Lung (tissue), 12 donors: Measurements from ENCODE around the gene TLE4. TPM values are rescaled to one million over a fixed set of nuclear protein-coding genes. Genes with fewer than 3 reads are reported as not detected.

Experiments
- ATAC-seq: fragments of 200-7000 bp; cut with Tn5 transposase; one replicate; pipeline ENCODE4 v1.9.1; 2020; ENCODE audit warnings: moderate number of reproducible peaks; ENCODE audit not compliant: insufficient read depth, low FRiP score
- DNase-seq, 3 donors: peaks; one replicate each; pipeline ENCODE4 v3.0.0-alpha.2; 2013 to 2017
- H3K27ac ChIP-seq, 2 donors: one replicate each; pipeline ENCODE4 v1.5.1; 2013; ENCODE audit warnings: mild to moderate bottlenecking in 2 of 2, moderate library complexity in 2 of 2, control low read depth in 1 of 2, inconsistent platforms in 1 of 2, low read depth in 1 of 2, low read length in 1 of 2
- H3K27me3 ChIP-seq, 3 donors: one replicate each; pipeline ENCODE4 v1.5.1; 2013; ENCODE audit warnings: low read length in 2 of 3; ENCODE audit not compliant: control insufficient read depth in 3 of 3, insufficient read depth in 3 of 3
- H3K36me3 ChIP-seq, 4 donors: one replicate each; pipeline ENCODE4 v1.5.1; 2013; ENCODE audit warnings: low read length in 4 of 4, mild to moderate bottlenecking in 1 of 4, moderate library complexity in 1 of 4; ENCODE audit not compliant: control insufficient read depth in 4 of 4, insufficient read depth in 4 of 4
- H3K4me1 ChIP-seq, 5 donors: one replicate each; pipeline ENCODE4 v1.5.1; 2013; ENCODE audit warnings: low read length in 5 of 5, mild to moderate bottlenecking in 2 of 5, moderate library complexity in 1 of 5; ENCODE audit not compliant: control insufficient read depth in 5 of 5, insufficient read depth in 5 of 5
- H3K4me3 ChIP-seq: one replicate; pipeline ENCODE4 v1.5.1; 2013; ENCODE audit warnings: mild to moderate bottlenecking, control low read depth, moderate library complexity
- H3K9ac ChIP-seq, 2 donors: one replicate each; pipeline ENCODE4 v1.5.1; 2013; ENCODE audit warnings: low read length in 2 of 2, control low read depth in 1 of 2; ENCODE audit not compliant: insufficient read depth in 1 of 2
- H3K9me3 ChIP-seq, 4 donors: one replicate each; pipeline ENCODE4 v1.5.1; 2013; ENCODE audit warnings: low read length in 3 of 4, mild to moderate bottlenecking in 1 of 4, moderate library complexity in 1 of 4; ENCODE audit not compliant: control insufficient read depth in 4 of 4, insufficient read depth in 3 of 4
- CTCF ChIP-seq: IDR thresholded peaks from 2 replicates; pipeline ENCODE4 v1.5.1; 2012; ENCODE audit warnings: mild to moderate bottlenecking; ENCODE audit errors: control extremely low read depth, extremely low read depth
- WGBS, 2 donors: extraction: QIAGEN DNeasy Blood & Tissue Kit; methylation state at CpG; one replicate each; pipeline ENCODE4 v1.1.7; 2013; 5-methylcytosine and 5-hydroxymethylcytosine counted together
- polyA plus RNA-seq, 2 donors: library from polyadenylated mRNA; stranded (reverse); fragments of 200-250 nt; gene quantifications; one replicate each; pipeline ENCODE4 v1.2.1, GENCODE V29; 2013
- total RNA-seq, 2 donors: library from RNA; depleted of rRNA in 1 of 2; stranded (reverse); fragments of >200 nt in 1 of 2; gene quantifications; one replicate each; pipeline ENCODE4 v1.2.1, GENCODE V29; 2014 to 2021
- donor health status: control.
- donor health status: control.
- donor health status: Bipolar disorder and iron deficiency.
- donor health status: healthy.
- donor health status: DM: yes; HTN: yes; CAD: no.

The TLE4 gene
- total and polyA plus RNA-seq, 4 donors, result 6.1 to 44.1 (median 26.3) TPM

GRCh38 chr9:79555474-79556089 lies 16.2 kb upstream of the TLE4 start:
- Histone ChIP-seq H3K4me3 (no peak overlapping the region), H3K4me1 (peaks cover 0 to 8% (median 0%) of the 10 kb centered on the region in 5 donors), H3K27me3 (no peaks in the 10 kb centered on the region), H3K9me3 (peaks cover 0 to 3% (median 0%) of the 10 kb centered on the region in 4 donors), H3K27ac (no peak overlapping the region), H3K36me3 (no peaks in the 10 kb centered on the region), H3K9ac (no peak overlapping the region)
- no peak for TF ChIP-seq CTCF
- no peak for DNase-seq
- ATAC-seq, result no peak
- WGBS, 2 donors, result 88% methylated on average over 5 of the region's 5 CpGs

DNA sequence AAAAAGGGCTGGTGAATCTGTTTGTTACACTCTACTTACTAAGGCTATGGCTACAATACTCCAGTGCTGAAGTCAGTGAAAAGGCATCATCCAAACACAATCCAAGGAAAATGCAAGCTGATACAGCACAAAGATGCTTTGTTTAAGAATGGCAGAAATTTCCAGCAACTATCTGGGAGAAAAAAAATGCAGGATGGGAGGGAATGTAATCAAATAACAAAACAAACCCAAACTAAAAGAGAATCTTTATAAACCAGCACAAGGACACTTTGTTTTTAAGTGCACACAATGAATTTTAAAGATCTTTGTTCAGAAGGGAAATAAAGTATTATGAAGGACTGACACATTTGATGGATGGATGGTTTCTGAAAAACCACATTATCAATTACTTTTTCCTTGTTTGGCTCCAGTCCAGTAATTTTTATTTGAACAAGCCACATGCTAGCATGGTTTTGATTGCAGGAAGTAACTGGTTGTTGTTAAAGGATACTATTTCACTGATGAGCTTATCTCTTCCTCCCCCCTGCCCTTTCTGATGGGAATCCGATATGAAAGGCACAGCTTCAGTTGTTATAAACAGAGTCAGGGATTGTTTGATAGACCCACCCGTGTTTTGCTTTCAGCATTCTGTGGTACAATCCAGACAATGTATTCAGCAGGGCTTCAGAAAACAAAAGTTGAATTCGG lies 12.1 kb upstream of the TLE4 start:
- no peaks in the 10 kb centered on the region for H3K36me3 ChIP-seq
- no peaks in the 10 kb centered on the region for H3K27me3 ChIP-seq
- H3K9me3 ChIP-seq, result no peaks in the 10 kb centered on the region
- no peak overlapping the region for H3K4me3 ChIP-seq
- no peak overlapping the region for H3K9ac ChIP-seq
- DNase-seq (peak in 1 of 3 donors; percentile 17), ATAC-seq (no peak)
- H3K4me1 ChIP-seq, result peaks cover 0 to 8% (median 0%) of the 10 kb centered on the region in 5 donors
- WGBS, 2 donors, result 30 to 36% methylated on average over 3 of the region's 3 CpGs
- TF ChIP-seq CTCF, result no peak
- H3K27ac ChIP-seq, result no peak overlapping the region

- TF ChIP-seq CTCF, result no peak
- no peaks in the 10 kb centered on the region for H3K36me3 ChIP-seq
- ATAC-seq (no peak), DNase-seq (no peak)
- no peak overlapping the region for H3K4me3 ChIP-seq
- WGBS, 2 donors, result 93 to 94% methylated on average over 5 of the region's 5 CpGs
- peaks cover 0 to 8% (median 0%) of the 10 kb centered on the region in 5 donors for H3K4me1 ChIP-seq
- H3K9me3 ChIP-seq, result no peaks in the 10 kb centered on the region
- no peak overlapping the region for H3K9ac ChIP-seq
- H3K27ac ChIP-seq, result no peak overlapping the region
- H3K27me3 ChIP-seq, result peaks cover 0 to 14% (median 5%) of the 10 kb centered on the region in 3 donors
Observed at GRCh38 chr9:79562749-79563386, 8.9 kb upstream of the TLE4 start.
